Activated B cell treated with CpG ODN at 0.5 μM for 24 hours (primary cell): Measurements from ENCODE around the gene PSMC1. TPM values are rescaled to one million over a fixed set of nuclear protein-coding genes. Genes with fewer than 3 reads are reported as not detected.
"Not testable (repeated sequence)": the region's sequence is repeated elsewhere in the genome, so short reads cannot be mapped to it uniquely, and the experiment has no call there.

ENCODE experiments used
- ATAC-seq: fragments of 200-7000 bp; cut with Tn5 transposase; one replicate; pipeline ENCODE4 v1.10.0; 2021; ENCODE audit warnings: low read depth, mild to moderate bottlenecking, moderate library complexity
- CTCF ChIA-PET: fragments of 350-600 bp; sonication (Branson Sonifier 250); formaldehyde crosslinking; loops from one replicate; lab custom pipeline; 2021; ENCODE audit warnings: antibody characterized with exemption; lab: Charles Lee
- POLR2A ChIA-PET: fragments of 350-600 bp; sonication (Branson Sonifier 250); formaldehyde crosslinking; loops from one replicate; lab custom pipeline; 2021; ENCODE audit warnings: antibody characterized with exemption; lab: Charles Lee
- DNase-seq: peaks from one replicate; pipeline ENCODE4 v3.0.0; 2022
- H3K27ac Mint-ChIP-seq: one replicate; pipeline ENCODE4 v1.8.0; 2020; ENCODE audit warnings: mixed read lengths
- H3K27me3 Mint-ChIP-seq: one replicate; pipeline ENCODE4 v1.8.0; 2021; ENCODE audit warnings: mixed read lengths
- H3K36me3 Mint-ChIP-seq: one replicate; pipeline ENCODE4 v1.8.0; 2021; ENCODE audit warnings: low read depth, mixed read lengths
- H3K4me1 Mint-ChIP-seq: one replicate; pipeline ENCODE4 v1.8.0; 2021; ENCODE audit warnings: mixed read lengths
- H3K4me3 Mint-ChIP-seq: one replicate; pipeline ENCODE4 v1.8.0; 2020; ENCODE audit warnings: mild to moderate bottlenecking, mixed read lengths
- H3K9me3 Mint-ChIP-seq: one replicate; pipeline ENCODE4 v1.8.0; 2020; ENCODE audit warnings: mixed read lengths
- intact Hi-C: fragments of 100-400 bp; cut with micrococcal nuclease; formaldehyde crosslinking; loops from one replicate; pipeline ENCODE4 v1.15.1; 2024
- total RNA-seq: library from RNA; stranded (reverse); gene quantifications from 2 replicates; pipeline ENCODE4 v1.2.3, GENCODE V29; 2022
- TF ChIP-seq, protein P1 (sequence below): fragments of 200-600 bp; IDR thresholded peaks from one replicate; pipeline ENCODE4 v1.8.0; 2022; ENCODE audit warnings: antibody characterized with exemption, mild to moderate bottlenecking

The PSMC1 gene
- 101 and 102 TPM in 2 replicates for total RNA-seq

DNA sequence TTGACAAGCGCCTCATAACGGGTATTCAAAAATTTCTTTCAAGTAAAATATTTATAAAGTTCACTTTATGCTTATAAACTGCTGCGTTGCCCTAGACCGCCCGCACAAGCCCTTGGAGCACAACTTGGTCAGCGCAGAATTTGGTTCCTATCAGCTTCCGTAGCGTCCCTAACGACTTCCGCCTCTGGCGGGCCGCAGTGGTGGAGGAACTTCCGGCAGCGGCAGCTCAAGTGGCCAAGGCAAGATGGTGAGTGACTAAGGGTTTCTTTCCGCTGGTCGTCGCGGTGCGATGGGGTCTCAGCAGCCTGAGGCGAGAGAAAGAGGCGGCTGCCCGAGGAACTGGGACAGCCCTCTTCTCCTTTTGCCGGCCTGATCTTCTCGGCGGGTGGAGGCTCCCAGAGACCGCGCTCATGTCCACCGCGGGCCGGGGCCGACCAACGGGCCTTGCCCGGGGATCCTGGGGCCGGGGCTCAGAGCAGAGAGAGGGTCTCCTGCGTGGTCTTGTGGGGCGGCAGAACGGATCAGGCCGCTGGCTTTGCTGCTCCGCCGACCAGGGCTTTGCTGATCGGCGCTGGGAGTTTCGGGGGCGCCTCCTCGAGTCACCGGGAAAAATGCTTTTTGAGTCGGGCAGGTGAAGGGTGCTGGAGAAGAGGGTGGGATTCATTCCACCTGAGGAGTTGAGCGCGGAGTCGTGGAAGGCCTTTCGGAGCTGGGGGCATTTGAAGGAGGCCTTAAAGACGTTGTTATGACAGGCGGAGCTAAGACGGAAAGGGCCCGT is at the start of gene PSMC1:
PSMC1 (plus strand) TSS at position 200 of the 778 bp plus-strand sequence; CDS start at position 245, 45 bp downstream.
- Mint-ChIP-seq H3K36me3 (peaks cover 36% of the 10 kb centered on the region), H3K27ac (peak within 1 kb of the TSS; percentile 92), H3K4me1 (peaks cover 40% of the 10 kb centered on the region), H3K27me3 (no peaks in the 10 kb centered on the region), H3K4me3 (peak within 1 kb of the TSS; percentile 98), H3K9me3 (peaks cover 8% of the 10 kb centered on the region)
- TF ChIP-seq, protein P1, sequence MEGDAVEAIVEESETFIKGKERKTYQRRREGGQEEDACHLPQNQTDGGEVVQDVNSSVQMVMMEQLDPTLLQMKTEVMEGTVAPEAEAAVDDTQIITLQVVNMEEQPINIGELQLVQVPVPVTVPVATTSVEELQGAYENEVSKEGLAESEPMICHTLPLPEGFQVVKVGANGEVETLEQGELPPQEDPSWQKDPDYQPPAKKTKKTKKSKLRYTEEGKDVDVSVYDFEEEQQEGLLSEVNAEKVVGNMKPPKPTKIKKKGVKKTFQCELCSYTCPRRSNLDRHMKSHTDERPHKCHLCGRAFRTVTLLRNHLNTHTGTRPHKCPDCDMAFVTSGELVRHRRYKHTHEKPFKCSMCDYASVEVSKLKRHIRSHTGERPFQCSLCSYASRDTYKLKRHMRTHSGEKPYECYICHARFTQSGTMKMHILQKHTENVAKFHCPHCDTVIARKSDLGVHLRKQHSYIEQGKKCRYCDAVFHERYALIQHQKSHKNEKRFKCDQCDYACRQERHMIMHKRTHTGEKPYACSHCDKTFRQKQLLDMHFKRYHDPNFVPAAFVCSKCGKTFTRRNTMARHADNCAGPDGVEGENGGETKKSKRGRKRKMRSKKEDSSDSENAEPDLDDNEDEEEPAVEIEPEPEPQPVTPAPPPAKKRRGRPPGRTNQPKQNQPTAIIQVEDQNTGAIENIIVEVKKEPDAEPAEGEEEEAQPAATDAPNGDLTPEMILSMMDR = no peak
- intact Hi-C loops = loop anchor here (1.0 to 10.0 kb wide), 10 partner anchors 75 to 1694 kb away; partner anchors contain the start of genes EFCAB11, EML5, KCNK13 and NRDE2
- POLR2A ChIA-PET = interaction anchor here (0.6 to 3.1 kb wide), 9 partner anchors 10 to 1432 kb away, joined by 3 to 21 read pairs (median 3); partner anchors contain the start of genes CALM1 and TTC8
- CTCF ChIA-PET = interaction anchor here (1.1 kb wide), 2 partner anchors 141 to 284 kb away, joined by 4 to 5 read pairs; partner anchors contain the start of gene CALM1
- ATAC-seq (peak; percentile 94), DNase-seq (peak; percentile 76)

DNA sequence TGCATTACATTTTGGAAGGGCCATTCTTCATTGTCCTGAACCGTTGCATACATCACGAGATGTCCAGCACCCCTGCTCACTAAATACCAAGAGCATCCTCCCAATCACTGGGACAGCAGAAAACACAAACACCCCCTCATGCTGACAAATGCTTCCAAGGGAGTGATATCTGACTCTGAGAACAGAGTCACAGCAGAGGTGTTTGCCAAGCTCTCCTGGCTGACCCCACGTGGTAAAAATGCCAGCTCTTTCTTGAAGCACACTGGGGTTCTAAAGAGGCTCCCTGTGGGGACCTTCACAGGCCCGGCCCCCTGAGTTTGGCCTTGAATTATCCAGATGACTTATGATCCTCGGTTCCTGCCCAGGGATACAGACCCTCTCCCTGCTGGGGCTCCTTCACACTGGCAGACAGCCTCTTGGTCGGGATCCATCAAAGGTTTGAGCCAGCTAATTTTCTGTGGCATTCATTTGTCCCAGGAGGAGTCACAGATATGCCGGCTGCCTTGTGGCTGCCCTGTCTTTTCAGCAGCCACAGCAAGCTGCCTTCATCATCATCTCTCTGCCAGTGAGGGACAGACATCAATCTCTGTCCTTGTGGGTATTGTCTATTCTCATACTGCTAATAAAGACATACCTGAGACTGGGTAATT is 43.1 kb upstream of the PSMC1 start:
- Mint-ChIP-seq H3K36me3 (no peaks in the 10 kb centered on the region), H3K4me1 (no peaks in the 10 kb centered on the region), H3K4me3 (no peak overlapping the region), H3K27me3 (peaks cover 6% of the 10 kb centered on the region), H3K9me3 (peaks cover 9% of the 10 kb centered on the region), H3K27ac (no peak overlapping the region)
- DNase-seq (no peak), ATAC-seq (no peak)
- ChIA-PET POLR2A (no interaction called here), CTCF (no interaction called here)
- TF ChIP-seq, protein P1 = no peak
- intact Hi-C loops = no loop called here

DNA sequence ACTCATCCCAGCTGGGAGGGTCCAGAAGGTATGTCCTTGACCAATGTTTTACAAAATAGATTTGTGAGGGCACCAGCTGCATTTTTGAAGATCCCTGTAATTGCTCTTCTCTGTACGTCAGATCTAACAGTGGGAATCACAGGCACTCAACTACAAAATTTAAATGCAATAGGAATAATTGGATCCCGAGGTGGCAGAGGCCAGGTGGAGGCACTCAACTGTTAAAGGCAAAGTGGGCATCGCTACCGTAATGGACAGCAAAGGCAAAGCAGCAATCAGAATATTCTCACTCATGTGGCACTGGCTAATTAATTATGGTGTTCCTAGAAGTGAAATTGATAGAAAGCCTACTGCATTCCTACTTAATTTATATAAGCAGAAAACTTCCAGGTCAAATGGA is 27.9 kb upstream of the PSMC1 start:
- ChIA-PET POLR2A (no interaction called here), CTCF (no interaction called here)
- peaks cover 11% of the 10 kb centered on the region for H3K27me3 Mint-ChIP-seq
- H3K4me1 Mint-ChIP-seq = no peaks in the 10 kb centered on the region
- H3K4me3 Mint-ChIP-seq = no peak overlapping the region
- ATAC-seq (no peak), DNase-seq (no peak)
- TF ChIP-seq, protein P1 = no peak
- H3K27ac Mint-ChIP-seq = no peak overlapping the region
- H3K9me3 Mint-ChIP-seq = peaks cover 19% of the 10 kb centered on the region
- no peaks in the 10 kb centered on the region for H3K36me3 Mint-ChIP-seq
- intact Hi-C loops = no loop called here

DNA sequence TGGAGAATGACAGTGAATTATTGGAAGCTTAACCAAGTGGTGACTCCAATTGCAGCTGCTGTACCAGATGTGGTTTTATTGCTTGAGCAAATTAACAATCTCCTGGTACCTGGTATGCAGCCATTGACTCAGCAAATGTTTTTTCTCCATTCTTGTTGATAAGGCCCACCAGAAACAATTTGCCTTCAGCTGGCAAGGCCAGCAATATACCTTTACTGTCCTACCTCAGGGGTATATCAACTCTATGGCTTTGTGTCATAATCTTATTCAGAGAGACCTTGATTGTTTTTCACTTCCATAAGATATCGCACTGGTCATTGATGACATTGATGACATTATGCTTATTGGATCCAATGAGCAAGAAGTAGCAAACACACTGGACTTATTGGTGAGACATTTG is 26.4 kb upstream of the PSMC1 start:
- Mint-ChIP-seq H3K27me3 (peaks cover 14% of the 10 kb centered on the region), H3K9me3 (peaks cover 16% of the 10 kb centered on the region)
- CTCF ChIA-PET, ATAC-seq, POLR2A ChIA-PET, H3K4me3 Mint-ChIP-seq, DNase-seq, H3K4me1 Mint-ChIP-seq, H3K27ac Mint-ChIP-seq, H3K36me3 Mint-ChIP-seq: not testable (repeated sequence)
- intact Hi-C loops = loop anchor here (10.0 kb wide), 1 partner anchor 1205 kb away; no protein-coding TSS in a partner anchor

DNA sequence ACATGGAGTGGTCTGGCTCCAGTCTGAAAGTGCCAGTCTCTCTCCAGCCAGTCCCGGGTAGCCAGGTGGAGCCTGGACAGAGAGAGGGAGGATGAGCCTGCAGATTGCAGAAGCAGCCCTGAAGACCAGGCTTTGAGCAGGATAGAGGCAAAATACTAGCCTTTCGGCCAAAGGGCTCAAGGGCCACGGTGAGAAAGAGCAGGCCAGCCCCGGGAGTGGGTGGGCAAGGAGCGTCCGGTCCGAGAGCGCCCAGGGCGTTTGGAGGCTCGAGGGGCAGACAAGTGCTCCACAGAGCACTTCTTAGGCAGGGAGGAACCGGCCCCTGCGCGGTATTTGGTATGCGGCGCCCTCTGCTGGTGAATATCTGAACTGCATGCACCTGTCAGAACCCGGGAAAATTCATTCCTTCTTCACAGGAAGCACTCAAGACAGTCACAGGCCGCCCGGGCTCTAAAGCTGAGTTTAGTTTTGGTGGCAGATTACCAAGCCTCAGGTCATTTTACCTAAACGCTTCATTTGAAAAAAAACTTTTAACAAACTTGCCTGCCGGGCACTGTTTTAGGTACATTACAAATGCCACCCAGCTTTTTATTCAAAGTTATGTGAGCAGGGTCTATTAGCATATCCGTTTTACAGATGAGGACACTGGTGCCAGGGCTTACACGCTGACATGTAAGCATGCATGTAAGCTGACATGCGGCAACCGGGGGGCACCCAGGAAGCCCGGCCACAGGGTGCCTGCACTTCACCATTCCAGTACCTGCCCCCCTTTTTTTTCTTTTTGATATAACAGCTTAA is 21.0 kb upstream of the PSMC1 start:
- Mint-ChIP-seq H3K9me3 (peaks cover 26% of the 10 kb centered on the region), H3K36me3 (peaks cover 8% of the 10 kb centered on the region), H3K4me3 (no peak overlapping the region), H3K27ac (no peak overlapping the region), H3K27me3 (peaks cover 24% of the 10 kb centered on the region), H3K4me1 (no peaks in the 10 kb centered on the region)
- intact Hi-C loops = loop anchor here (1.0 to 10.0 kb wide), 2 partner anchors 262 to 1211 kb away; no protein-coding TSS in a partner anchor
- CTCF ChIA-PET = interaction anchor here (1.2 to 2.4 kb wide), 2 partner anchors 296 to 299 kb away, joined by 3 to 14 read pairs; no protein-coding TSS in a partner anchor
- DNase-seq (peak; percentile 30), ATAC-seq (peak; percentile 60)
- POLR2A ChIA-PET = no interaction called here
- TF ChIP-seq, protein P1 = no peak
